Peyer's patch (tissue), 4 donors: ENCODE data around the gene RALB.

Experiments used
- CTCF ChIP-seq, 6 experiments: fragments of 450-650 bp in 4 of 6; fragments of 200-600 bp in 2 of 6; sonication (generic) in 1 of 6; IDR thresholded peaks; one replicate each; pipeline ENCODE4 v1.5.1; 2017 to 2019; ENCODE audit warnings: antibody characterized with exemption in 6 of 6, mild to moderate bottlenecking in 3 of 6, moderate library complexity in 1 of 6
- POLR2A ChIP-seq, 2 donors: fragments of 450-650 bp; IDR thresholded peaks; one replicate each; pipeline ENCODE4 v1.5.1; 2017; ENCODE audit warnings: antibody characterized with exemption in 2 of 2, mild to moderate bottlenecking in 2 of 2, moderate library complexity in 2 of 2

- TF ChIP-seq POLR2A (IDR thresholded peaks at IDR 0.05) (no peak), CTCF (IDR thresholded peaks at IDR 0.05) (no peak)
These were observed 49.2 kb upstream of the RALB start for GRCh38 chr2:120203251-120204021.
